Panc1 (cell line): ENCODE results near the gene INPP4B. TPM values are rescaled to one million over a fixed set of nuclear protein-coding genes. Genes with fewer than 3 reads are reported as not detected.

Experiments used
- ATAC-seq: fragments of 200-7000 bp; cut with Tn5 transposase; 2 replicates; pipeline ENCODE4 v1.9.1; 2020; ENCODE audit warnings: mild to moderate bottlenecking, moderate library complexity
- BruUV-seq: library from RNA; stranded (reverse); fragments of 400-500 nt; replicated peaks from 2 replicates; lab custom pipeline; 2021; lab: Mats Ljungman, UMichigan
- CTCF ChIA-PET: fragments of 300-600 bp; sonication (Branson Sonifier 250); formaldehyde crosslinking; loops from one replicate; lab custom pipeline; 2022; ENCODE audit warnings: antibody characterized with exemption; lab: Charles Lee
- POLR2A ChIA-PET: fragments of 300-600 bp; sonication (Branson Sonifier 250); formaldehyde crosslinking; loops from one replicate; lab custom pipeline; 2022; ENCODE audit warnings: antibody characterized with exemption; lab: Charles Lee
- DNase-seq: peaks from one replicate; pipeline ENCODE4 v3.0.0-alpha.2; 2010; ENCODE audit warnings: low read depth, low spot score
- H3K27ac ChIP-seq: 2 replicates; pipeline ENCODE4 v1.5.1; 2011; ENCODE audit warnings: mild to moderate bottlenecking, low read length, inconsistent platforms
- H3K27me3 ChIP-seq: fragments of 200-500 bp; sonication (Bioruptor generic); 2 replicates; pipeline ENCODE4 v1.6.0; 2014; ENCODE audit warnings: low read length, inconsistent platforms; ENCODE audit not compliant: control insufficient read depth, insufficient read depth
- H3K36me3 ChIP-seq: fragments of 200-500 bp; sonication (Bioruptor generic); 2 replicates; pipeline ENCODE4 v1.5.1; 2014; ENCODE audit warnings: inconsistent platforms, mild to moderate bottlenecking, low read length, moderate library complexity; ENCODE audit not compliant: control insufficient read depth, insufficient read depth
- H3K4me1 ChIP-seq: 2 replicates; pipeline ENCODE4 v1.5.1; 2011; ENCODE audit warnings: inconsistent platforms, mild to moderate bottlenecking, low read length, moderate library complexity; ENCODE audit not compliant: control insufficient read depth, insufficient read depth
- H3K4me3 ChIP-seq, 2 experiments: 2 replicates each; pipeline ENCODE4 v1.5.1; 2011 to 2012; ENCODE audit warnings: low read depth in 2 of 2, low read length in 2 of 2, mild to moderate bottlenecking in 2 of 2, inconsistent platforms in 1 of 2, moderate library complexity in 1 of 2
- H3K9me3 ChIP-seq: fragments of 200-500 bp; sonication (Bioruptor generic); 2 replicates; pipeline ENCODE4 v1.5.1; 2014; ENCODE audit warnings: low read depth, mild to moderate bottlenecking, inconsistent platforms, low read length, moderate library complexity; ENCODE audit not compliant: control insufficient read depth, insufficient read depth
- POLR2AphosphoS5 ChIP-seq: IDR thresholded peaks from 2 replicates; pipeline ENCODE4 v1.6.1; 2012; ENCODE audit warnings: mild to moderate bottlenecking, low read depth, low read length, moderate library complexity
- SIN3A ChIP-seq: IDR thresholded peaks from 2 replicates; pipeline ENCODE4 v1.6.1; 2012; ENCODE audit warnings: low read depth, mild to moderate bottlenecking, low read length, moderate library complexity, borderline replicate concordance; ENCODE audit not compliant: insufficient read depth
- TCF7L2 ChIP-seq: IDR thresholded peaks from 2 replicates; pipeline ENCODE4 v1.6.1; 2011; ENCODE audit warnings: mild to moderate bottlenecking, low read depth, low read length, inconsistent platforms
- in situ Hi-C: cut with HindIII; loops from 2 replicates; pipeline ENCODE4 v1.10.0; 2016; ENCODE audit warnings: low sequenced_read_pairs, low pct_unique_long_range_greater_than_20kb
- intact Hi-C: fragments of 100-400 bp; cut with micrococcal nuclease; formaldehyde crosslinking; loops from one replicate; pipeline ENCODE4 v1.10.0; 2022; ENCODE audit not compliant: unreplicated experiment
- total RNA-seq: library from RNA; stranded (reverse); gene quantifications from one replicate; pipeline ENCODE4 v1.2.1, GENCODE V29; 2021; ENCODE audit not compliant: unreplicated experiment
- TF ChIP-seq, protein P1 (sequence below): fragments of 450-650 bp; IDR thresholded peaks from 2 replicates; pipeline ENCODE4 v1.5.1; 2017; ENCODE audit warnings: mild to moderate bottlenecking
- TF ChIP-seq, protein P2 (sequence below), 2 experiments: IDR thresholded peaks; 2 replicates each; pipeline ENCODE4 v1.6.1; 2011 to 2012; ENCODE audit warnings: low read depth in 2 of 2, control low read depth in 1 of 2, low read length in 1 of 2, mild to moderate bottlenecking in 1 of 2, moderate library complexity in 1 of 2; ENCODE audit not compliant: insufficient read depth in 1 of 2

Gene INPP4B
- total RNA-seq, 1 experiment from 2014 or later = 4.5 TPM

DNA sequence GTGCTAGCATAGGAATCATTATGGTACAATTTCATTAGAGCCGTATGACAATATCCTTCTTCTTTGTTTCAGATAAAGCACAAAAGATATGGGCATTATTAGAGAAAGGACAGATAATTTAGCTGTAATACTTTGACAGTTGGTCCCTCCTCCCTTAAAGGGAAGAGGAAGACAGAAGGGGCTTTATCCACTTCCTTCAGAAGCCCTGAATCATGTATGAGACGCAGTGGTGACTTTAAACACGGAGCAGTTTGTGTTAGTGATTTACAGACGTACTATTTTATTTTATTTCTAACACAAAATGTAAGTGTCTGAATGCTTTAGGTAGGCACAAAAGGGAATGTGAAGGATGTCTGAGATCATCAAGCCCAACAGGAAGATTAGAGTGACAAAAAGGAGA, 742.1 kb downstream of the INPP4B start:
- Histone ChIP-seq H3K4me3 (no peak overlapping the region), H3K36me3 (no peaks in the 10 kb centered on the region), H3K9me3 (no peaks in the 10 kb centered on the region), H3K4me1 (no peaks in the 10 kb centered on the region), H3K27me3 (no peaks in the 10 kb centered on the region), H3K27ac (no peak overlapping the region)
- DNase-seq = no peak
- ChIA-PET CTCF (no interaction called here), POLR2A (no interaction called here)
- TF ChIP-seq, protein P1, sequence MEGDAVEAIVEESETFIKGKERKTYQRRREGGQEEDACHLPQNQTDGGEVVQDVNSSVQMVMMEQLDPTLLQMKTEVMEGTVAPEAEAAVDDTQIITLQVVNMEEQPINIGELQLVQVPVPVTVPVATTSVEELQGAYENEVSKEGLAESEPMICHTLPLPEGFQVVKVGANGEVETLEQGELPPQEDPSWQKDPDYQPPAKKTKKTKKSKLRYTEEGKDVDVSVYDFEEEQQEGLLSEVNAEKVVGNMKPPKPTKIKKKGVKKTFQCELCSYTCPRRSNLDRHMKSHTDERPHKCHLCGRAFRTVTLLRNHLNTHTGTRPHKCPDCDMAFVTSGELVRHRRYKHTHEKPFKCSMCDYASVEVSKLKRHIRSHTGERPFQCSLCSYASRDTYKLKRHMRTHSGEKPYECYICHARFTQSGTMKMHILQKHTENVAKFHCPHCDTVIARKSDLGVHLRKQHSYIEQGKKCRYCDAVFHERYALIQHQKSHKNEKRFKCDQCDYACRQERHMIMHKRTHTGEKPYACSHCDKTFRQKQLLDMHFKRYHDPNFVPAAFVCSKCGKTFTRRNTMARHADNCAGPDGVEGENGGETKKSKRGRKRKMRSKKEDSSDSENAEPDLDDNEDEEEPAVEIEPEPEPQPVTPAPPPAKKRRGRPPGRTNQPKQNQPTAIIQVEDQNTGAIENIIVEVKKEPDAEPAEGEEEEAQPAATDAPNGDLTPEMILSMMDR = no peak
- TF ChIP-seq POLR2AphosphoS5 (no peak), TCF7L2 (no peak), SIN3A (no peak)
- TF ChIP-seq, protein P2, sequence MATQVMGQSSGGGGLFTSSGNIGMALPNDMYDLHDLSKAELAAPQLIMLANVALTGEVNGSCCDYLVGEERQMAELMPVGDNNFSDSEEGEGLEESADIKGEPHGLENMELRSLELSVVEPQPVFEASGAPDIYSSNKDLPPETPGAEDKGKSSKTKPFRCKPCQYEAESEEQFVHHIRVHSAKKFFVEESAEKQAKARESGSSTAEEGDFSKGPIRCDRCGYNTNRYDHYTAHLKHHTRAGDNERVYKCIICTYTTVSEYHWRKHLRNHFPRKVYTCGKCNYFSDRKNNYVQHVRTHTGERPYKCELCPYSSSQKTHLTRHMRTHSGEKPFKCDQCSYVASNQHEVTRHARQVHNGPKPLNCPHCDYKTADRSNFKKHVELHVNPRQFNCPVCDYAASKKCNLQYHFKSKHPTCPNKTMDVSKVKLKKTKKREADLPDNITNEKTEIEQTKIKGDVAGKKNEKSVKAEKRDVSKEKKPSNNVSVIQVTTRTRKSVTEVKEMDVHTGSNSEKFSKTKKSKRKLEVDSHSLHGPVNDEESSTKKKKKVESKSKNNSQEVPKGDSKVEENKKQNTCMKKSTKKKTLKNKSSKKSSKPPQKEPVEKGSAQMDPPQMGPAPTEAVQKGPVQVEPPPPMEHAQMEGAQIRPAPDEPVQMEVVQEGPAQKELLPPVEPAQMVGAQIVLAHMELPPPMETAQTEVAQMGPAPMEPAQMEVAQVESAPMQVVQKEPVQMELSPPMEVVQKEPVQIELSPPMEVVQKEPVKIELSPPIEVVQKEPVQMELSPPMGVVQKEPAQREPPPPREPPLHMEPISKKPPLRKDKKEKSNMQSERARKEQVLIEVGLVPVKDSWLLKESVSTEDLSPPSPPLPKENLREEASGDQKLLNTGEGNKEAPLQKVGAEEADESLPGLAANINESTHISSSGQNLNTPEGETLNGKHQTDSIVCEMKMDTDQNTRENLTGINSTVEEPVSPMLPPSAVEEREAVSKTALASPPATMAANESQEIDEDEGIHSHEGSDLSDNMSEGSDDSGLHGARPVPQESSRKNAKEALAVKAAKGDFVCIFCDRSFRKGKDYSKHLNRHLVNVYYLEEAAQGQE (IDR thresholded peaks at IDR 0.05; ENCODE audit: insufficient read depth in 1 of 2, low read depth in 2 of 2, low read length in 1 of 2) = no peak
- no TSS peak for BruUV-seq
- no peak for ATAC-seq
- in situ Hi-C loops = no loop called here
- intact Hi-C loops = no loop called here

DNA sequence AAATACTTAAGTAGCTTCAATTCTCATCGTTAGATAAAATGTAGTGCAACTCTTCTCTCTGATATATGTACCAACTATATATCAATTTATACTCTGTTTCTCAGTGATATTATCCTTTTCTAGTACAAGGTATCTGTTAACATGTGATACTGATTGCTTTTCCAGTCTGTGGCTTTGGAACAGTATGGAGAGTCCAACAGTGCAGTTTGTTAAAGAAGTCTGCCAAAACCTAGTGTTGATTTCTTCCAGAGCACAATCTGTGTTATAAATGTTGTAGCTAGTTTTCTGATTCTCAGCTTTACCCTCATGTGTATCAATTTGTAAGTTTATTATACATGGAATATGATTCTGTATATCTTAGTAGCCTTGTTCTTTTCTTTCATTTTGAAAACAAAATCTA, 744.7 kb downstream of the INPP4B start:
- in situ Hi-C loops = no loop called here
- TF ChIP-seq POLR2AphosphoS5 (no peak), SIN3A (no peak), TCF7L2 (no peak)
- TF ChIP-seq, protein P2 (IDR thresholded peaks at IDR 0.05; ENCODE audit: insufficient read depth in 1 of 2, low read depth in 2 of 2, low read length in 1 of 2) = no peak
- TF ChIP-seq, protein P1 = no peak
- POLR2A ChIA-PET = no interaction called here
- Histone ChIP-seq H3K4me3 (no peak overlapping the region), H3K9me3 (no peaks in the 10 kb centered on the region), H3K27me3 (no peaks in the 10 kb centered on the region), H3K36me3 (no peaks in the 10 kb centered on the region), H3K4me1 (no peaks in the 10 kb centered on the region), H3K27ac (no peak overlapping the region)
- DNase-seq (no peak), ATAC-seq (no peak)
- intact Hi-C loops = no loop called here
- no TSS peak for BruUV-seq
- CTCF ChIA-PET = no interaction called here
